ENCODE data around the gene XPA.

The XPA gene

DNA sequence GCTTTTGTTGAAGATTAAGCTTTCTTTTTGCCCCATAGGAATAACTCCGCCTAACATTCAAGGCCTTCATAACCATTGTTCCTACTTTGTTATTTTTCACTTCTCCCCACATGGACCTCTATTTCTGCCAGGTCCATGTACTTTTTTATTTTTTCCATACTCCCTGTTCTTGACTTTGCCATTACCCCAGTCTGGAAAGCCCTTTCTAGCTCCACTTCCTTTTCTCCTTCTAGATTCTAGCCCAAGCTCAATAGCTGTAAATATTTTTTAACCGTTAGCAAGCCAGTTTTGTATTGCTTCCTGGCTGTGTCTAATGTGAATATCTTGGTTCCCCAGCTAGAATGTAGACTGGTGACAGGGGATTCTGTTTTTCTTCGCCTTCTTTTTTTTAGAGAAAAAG lies 37.4 kb downstream of the XPA start:
- H3K27me3 ChIP-seq (ENCODE audit: insufficient read depth, low read length): no peaks in the 10 kb centered on the region
- H2AK5ac ChIP-seq (ENCODE audit: low read length): no peak overlapping the region
- H3K9ac ChIP-seq (ENCODE audit: low read length): no peak overlapping the region
- no peaks in the 10 kb centered on the region for H3K79me2 ChIP-seq (ENCODE audit: control insufficient read depth, insufficient read depth, low read length, poor library complexity)
- no peak overlapping the region for H3K4me2 ChIP-seq (ENCODE audit: low read length)
- H2BK120ac ChIP-seq (ENCODE audit: insufficient read depth, low read length, poor library complexity): no peak overlapping the region
- H2BK5ac ChIP-seq (ENCODE audit: low read depth, low read length, poor library complexity): no peak overlapping the region
- H3K9me3 ChIP-seq (ENCODE audit: insufficient read depth, low read depth, low read length): no peaks in the 10 kb centered on the region
- no peak overlapping the region for H3K14ac ChIP-seq (ENCODE audit: low read length)
- no CpG with 5 or more reads among the region's 3 CpGs for WGBS (ENCODE audit: extremely low coverage, insufficient coverage, insufficient read length)
- no peak for DNase-seq
- H3K4me3 ChIP-seq (ENCODE audit: low read depth, low read length): no peak overlapping the region
- no peak overlapping the region for H4K12ac ChIP-seq (ENCODE audit: low read depth, low read length)
- peaks cover 16 to 44% of the 10 kb centered on the region in 2 experiments for H3K36me3 ChIP-seq (ENCODE audit: control insufficient read depth in 1 of 2, insufficient read depth in 2 of 2, low read length in 2 of 2)
- no peak overlapping the region for H2AFZ ChIP-seq (ENCODE audit: insufficient read depth, low read length, poor library complexity)
- H3K27ac ChIP-seq (ENCODE audit: low read depth, low read length): no peak overlapping the region
- H3K79me1 ChIP-seq (ENCODE audit: low read length): no peaks in the 10 kb centered on the region
- no peak overlapping the region for H2BK12ac ChIP-seq (ENCODE audit: low read length)
- no peak overlapping the region for H3K4ac ChIP-seq (ENCODE audit: low read depth, low read length)
- H4K91ac ChIP-seq (ENCODE audit: low read depth, low read length): no peak overlapping the region
- H3K4me1 ChIP-seq (ENCODE audit: control insufficient read depth in 1 of 2, insufficient read depth in 2 of 2, low read length in 2 of 2): no peaks in the 10 kb centered on the region
- no peak overlapping the region for H3K23ac ChIP-seq (ENCODE audit: low read length)
- no peak overlapping the region for H4K8ac ChIP-seq (ENCODE audit: low read depth, low read length)
- H3K18ac ChIP-seq (ENCODE audit: low read length): no peak overlapping the region

DNA sequence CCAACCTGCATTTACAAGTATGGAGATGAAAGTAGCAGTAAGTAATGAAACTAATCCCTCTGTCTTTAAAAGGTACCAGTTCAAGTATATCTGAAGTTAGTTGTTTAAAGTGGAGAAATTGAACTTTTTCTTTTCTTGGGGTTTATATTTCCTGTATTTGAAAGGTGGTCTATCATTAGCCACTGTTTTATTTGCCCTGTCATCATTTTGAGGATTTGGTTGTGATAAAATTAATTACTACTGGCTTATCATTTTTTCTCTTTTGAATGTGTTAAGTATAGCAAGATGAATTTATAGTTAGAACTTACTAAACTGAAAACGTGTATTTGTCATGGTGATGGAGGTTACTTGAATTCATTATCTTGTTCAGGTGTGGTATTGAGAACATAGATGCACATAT lies 38.4 kb downstream of the XPA start:
- H2AK5ac ChIP-seq (ENCODE audit: low read length): no peak overlapping the region

DNA sequence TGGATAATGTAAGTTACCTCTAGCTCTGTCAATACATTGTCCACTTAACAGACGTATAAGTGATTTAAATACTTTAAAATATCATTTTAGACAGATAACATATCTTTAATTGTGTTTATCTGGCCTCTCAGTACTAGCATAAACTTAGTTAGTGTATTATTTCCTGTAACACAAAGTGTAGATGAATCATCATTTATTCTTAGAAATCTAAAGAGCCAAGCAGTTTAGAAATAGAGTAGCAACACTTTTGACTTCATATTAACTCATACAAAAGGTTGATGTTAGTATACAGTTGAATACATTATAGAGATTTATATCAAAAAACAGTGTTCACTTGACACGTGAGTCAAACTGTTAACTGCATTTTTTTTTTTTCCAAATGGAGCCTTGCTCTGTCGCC lies 45.5 kb downstream of the XPA start:
- no peak overlapping the region for H3K9ac ChIP-seq (ENCODE audit: low read length)
- no peak overlapping the region for H3K4me3 ChIP-seq (ENCODE audit: low read depth, low read length)
- no peak overlapping the region for H3K4ac ChIP-seq (ENCODE audit: low read depth, low read length)
- H2BK12ac ChIP-seq (ENCODE audit: low read length): no peak overlapping the region
- no peak overlapping the region for H3K14ac ChIP-seq (ENCODE audit: low read length)
- no peak overlapping the region for H2BK120ac ChIP-seq (ENCODE audit: insufficient read depth, low read length, poor library complexity)
- H4K8ac ChIP-seq (ENCODE audit: low read depth, low read length): no peak overlapping the region
- no peak overlapping the region for H3K18ac ChIP-seq (ENCODE audit: low read length)
- H2BK5ac ChIP-seq (ENCODE audit: low read depth, low read length, poor library complexity): no peak overlapping the region
- no peaks in the 10 kb centered on the region for H3K27me3 ChIP-seq (ENCODE audit: insufficient read depth, low read length)
- no peak for DNase-seq
- no peak overlapping the region for H3K23ac ChIP-seq (ENCODE audit: low read length)
- no peak overlapping the region for H4K91ac ChIP-seq (ENCODE audit: low read depth, low read length)
- no peak overlapping the region for H3K4me2 ChIP-seq (ENCODE audit: low read length)
- no CpG with 5 or more reads among the region's 3 CpGs for WGBS (ENCODE audit: extremely low coverage, insufficient coverage, insufficient read length)
- H3K36me3 ChIP-seq (ENCODE audit: control insufficient read depth in 1 of 2, insufficient read depth in 2 of 2, low read length in 2 of 2): peaks cover 22 to 28% of the 10 kb centered on the region in 2 experiments
- no peak overlapping the region for H2AFZ ChIP-seq (ENCODE audit: insufficient read depth, low read length, poor library complexity)
- no peak overlapping the region for H3K27ac ChIP-seq (ENCODE audit: low read depth, low read length)
- no peak overlapping the region for H2AK5ac ChIP-seq (ENCODE audit: low read length)
- H3K79me2 ChIP-seq (ENCODE audit: control insufficient read depth, insufficient read depth, low read length, poor library complexity): no peaks in the 10 kb centered on the region
- H3K79me1 ChIP-seq (ENCODE audit: low read length): no peaks in the 10 kb centered on the region
- H3K4me1 ChIP-seq (ENCODE audit: control insufficient read depth in 1 of 2, insufficient read depth in 2 of 2, low read length in 2 of 2): no peaks in the 10 kb centered on the region
- H4K12ac ChIP-seq (ENCODE audit: low read depth, low read length): no peak overlapping the region
- no peaks in the 10 kb centered on the region for H3K9me3 ChIP-seq (ENCODE audit: insufficient read depth, low read depth, low read length)

More for the DNA sequence above, 38.4 kb downstream of the XPA start:
- Histone ChIP-seq H3K14ac (ENCODE audit: low read length) (no peak overlapping the region), H4K91ac (ENCODE audit: low read depth, low read length) (no peak overlapping the region), H2BK120ac (ENCODE audit: insufficient read depth, low read length, poor library complexity) (no peak overlapping the region), H3K27ac (ENCODE audit: low read depth, low read length) (no peak overlapping the region), H3K36me3 (ENCODE audit: control insufficient read depth in 1 of 2, insufficient read depth in 2 of 2, low read length in 2 of 2) (peaks cover 13 to 38% of the 10 kb centered on the region in 2 experiments), H2BK12ac (ENCODE audit: low read length) (no peak overlapping the region), H2AFZ (ENCODE audit: insufficient read depth, low read length, poor library complexity) (no peak overlapping the region), H4K8ac (ENCODE audit: low read depth, low read length) (no peak overlapping the region), H3K27me3 (ENCODE audit: insufficient read depth, low read length) (no peaks in the 10 kb centered on the region), H3K79me1 (ENCODE audit: low read length) (no peaks in the 10 kb centered on the region), H3K9ac (ENCODE audit: low read length) (no peak overlapping the region), H4K12ac (ENCODE audit: low read depth, low read length) (no peak overlapping the region), H3K4me2 (ENCODE audit: low read length) (no peak overlapping the region), H2BK5ac (ENCODE audit: low read depth, low read length, poor library complexity) (no peak overlapping the region), H3K23ac (ENCODE audit: low read length) (no peak overlapping the region), H3K18ac (ENCODE audit: low read length) (no peak overlapping the region), H3K9me3 (ENCODE audit: insufficient read depth, low read depth, low read length) (no peaks in the 10 kb centered on the region), H3K4me3 (ENCODE audit: low read depth, low read length) (no peak overlapping the region), H3K79me2 (ENCODE audit: control insufficient read depth, insufficient read depth, low read length, poor library complexity) (no peaks in the 10 kb centered on the region), H3K4me1 (ENCODE audit: control insufficient read depth in 1 of 2, insufficient read depth in 2 of 2, low read length in 2 of 2) (no peaks in the 10 kb centered on the region), H3K4ac (ENCODE audit: low read depth, low read length) (no peak overlapping the region)
- no CpG with 5 or more reads among the region's 1 CpG for WGBS (ENCODE audit: extremely low coverage, insufficient coverage, insufficient read length)
- DNase-seq: no peak

DNA sequence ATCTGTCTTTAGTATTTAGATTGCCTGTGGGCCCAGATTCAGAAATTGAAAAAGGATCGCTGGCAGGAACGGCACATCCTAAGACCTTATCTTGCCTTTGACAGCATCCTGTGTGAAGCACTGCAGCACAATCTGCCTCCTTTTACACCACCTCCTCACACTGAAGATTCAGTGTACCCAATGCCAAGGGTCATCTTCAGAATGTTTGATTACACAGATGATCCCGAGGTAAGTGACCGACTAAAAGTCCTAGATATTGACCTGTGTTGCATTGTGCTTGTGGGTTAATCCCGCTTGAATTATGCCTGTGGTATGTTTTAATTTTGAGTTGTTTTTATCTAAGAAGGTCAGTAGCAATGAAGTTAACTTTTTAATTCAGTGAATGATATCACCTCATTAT lies 49.1 kb downstream of the XPA start:
- no peaks in the 10 kb centered on the region for H3K4me1 ChIP-seq (ENCODE audit: control insufficient read depth in 1 of 2, insufficient read depth in 2 of 2, low read length in 2 of 2)
- H3K18ac ChIP-seq (ENCODE audit: low read length): no peak overlapping the region
- H2BK5ac ChIP-seq (ENCODE audit: low read depth, low read length, poor library complexity): no peak overlapping the region
- H3K9me3 ChIP-seq (ENCODE audit: insufficient read depth, low read depth, low read length): no peaks in the 10 kb centered on the region
- H2BK12ac ChIP-seq (ENCODE audit: low read length): no peak overlapping the region
- H3K14ac ChIP-seq (ENCODE audit: low read length): no peak overlapping the region
- no peak overlapping the region for H3K4me3 ChIP-seq (ENCODE audit: low read depth, low read length)
- H4K8ac ChIP-seq (ENCODE audit: low read depth, low read length): no peak overlapping the region
- H3K79me1 ChIP-seq (ENCODE audit: low read length): no peaks in the 10 kb centered on the region
- no peak overlapping the region for H4K12ac ChIP-seq (ENCODE audit: low read depth, low read length)
- H3K23ac ChIP-seq (ENCODE audit: low read length): no peak overlapping the region
- no peak overlapping the region for H2AK5ac ChIP-seq (ENCODE audit: low read length)
- no peaks in the 10 kb centered on the region for H3K27me3 ChIP-seq (ENCODE audit: insufficient read depth, low read length)
- no peak for DNase-seq
- no peak overlapping the region for H4K91ac ChIP-seq (ENCODE audit: low read depth, low read length)
- WGBS (ENCODE audit: extremely low coverage, insufficient coverage, insufficient read length): no CpG with 5 or more reads among the region's 5 CpGs
- no peaks in the 10 kb centered on the region for H3K79me2 ChIP-seq (ENCODE audit: control insufficient read depth, insufficient read depth, low read length, poor library complexity)
- no peak overlapping the region for H2AFZ ChIP-seq (ENCODE audit: insufficient read depth, low read length, poor library complexity)
- no peak overlapping the region for H3K4ac ChIP-seq (ENCODE audit: low read depth, low read length)
- no peak overlapping the region for H3K4me2 ChIP-seq (ENCODE audit: low read length)
- peaks cover 14 to 20% of the 10 kb centered on the region in 2 experiments for H3K36me3 ChIP-seq (ENCODE audit: control insufficient read depth in 1 of 2, insufficient read depth in 2 of 2, low read length in 2 of 2)
- no peak overlapping the region for H3K27ac ChIP-seq (ENCODE audit: low read depth, low read length)
- no peak overlapping the region for H2BK120ac ChIP-seq (ENCODE audit: insufficient read depth, low read length, poor library complexity)
- no peak overlapping the region for H3K9ac ChIP-seq (ENCODE audit: low read length)

Data from trophoblast cell (in vitro differentiated cells and primary cell).